T-helper 9 cell (primary cell): Measurements from ENCODE around the gene PDE8A.
"Not testable (repeated sequence)": the region's sequence is repeated elsewhere in the genome, so short reads cannot be mapped to it uniquely, and the experiment has no call there.

Experiments used
- DNase-seq: peaks from one replicate; pipeline ENCODE4 v3.0.0-alpha.2; 2020

Gene PDE8A

DNA sequence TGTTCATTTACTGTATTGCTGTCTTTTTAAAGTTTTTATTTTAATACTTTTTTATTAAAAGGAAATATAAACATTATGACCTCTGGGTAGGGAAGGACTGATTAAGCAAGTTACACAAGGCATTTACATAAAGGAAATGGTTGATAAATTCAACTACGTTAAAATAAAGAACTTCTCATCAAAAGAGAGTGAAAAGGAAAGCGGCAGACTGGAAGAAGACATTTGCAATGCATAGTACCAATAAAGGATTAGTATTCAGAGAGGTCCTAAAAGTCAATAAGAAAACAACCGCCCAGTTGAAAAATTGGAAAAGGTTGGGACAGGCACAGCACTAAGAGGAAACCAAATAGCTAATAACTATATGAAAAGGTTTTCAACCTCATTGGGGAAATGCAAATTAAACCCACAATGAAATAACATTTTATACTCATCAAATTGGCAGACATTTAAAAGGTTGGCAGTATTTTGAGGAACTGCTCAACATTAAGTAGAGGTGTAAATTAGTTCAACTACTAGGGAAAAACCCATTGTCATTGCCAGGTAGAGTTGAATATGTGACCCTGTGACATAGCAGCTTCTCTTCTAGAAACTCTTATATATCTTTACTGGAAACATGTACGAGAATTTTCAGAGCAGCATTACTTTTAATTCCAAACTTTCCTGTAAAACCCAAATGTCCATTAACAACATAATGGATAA, 9.5 kb downstream of the PDE8A start:
- DNase-seq = no peak

GRCh38 chr15:84992157-84992944, 10.7 kb downstream of the PDE8A start:
- no peak for DNase-seq

DNA sequence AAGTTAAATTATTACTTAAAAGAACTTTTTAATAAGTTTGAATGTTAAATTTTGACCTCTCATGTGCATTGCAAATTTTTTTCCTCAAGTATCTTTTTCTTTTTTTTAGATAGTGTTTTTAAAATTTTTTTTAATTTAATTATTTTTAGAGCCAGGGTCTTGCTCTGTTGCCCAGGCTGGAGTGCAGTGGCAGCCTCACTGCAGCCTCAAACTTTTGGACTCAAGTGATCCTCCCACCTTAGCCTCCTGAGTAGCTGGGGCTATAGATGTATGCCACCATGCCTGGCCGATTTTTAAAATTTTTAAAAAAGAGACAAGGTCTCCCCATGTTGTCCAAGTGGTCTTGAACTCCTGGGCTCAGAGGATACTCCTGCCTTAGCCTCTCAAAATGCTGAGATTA, 14.4 kb downstream of the PDE8A start:
- DNase-seq = no peak

DNA sequence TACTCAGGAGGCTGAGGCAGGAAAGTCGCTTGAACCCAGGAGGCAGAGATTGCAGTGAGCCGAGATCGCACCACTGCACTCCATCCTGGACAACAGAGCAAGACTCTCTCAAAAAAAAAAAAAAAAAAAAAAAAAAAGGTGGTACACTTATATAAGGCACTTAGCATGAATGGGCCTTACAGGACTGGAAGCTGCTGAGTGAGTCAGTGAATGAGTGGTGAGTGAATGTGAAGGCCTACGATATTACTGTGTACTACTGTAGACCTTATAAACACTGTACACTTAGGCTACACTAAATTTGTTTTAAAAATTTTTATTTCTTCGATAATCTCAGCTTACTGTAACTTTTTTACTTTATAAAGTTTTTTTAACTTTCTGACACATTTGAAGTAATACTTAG, 15.1 kb downstream of the PDE8A start:
- DNase-seq = not testable (repeated sequence)

- not testable (repeated sequence) for DNase-seq
Measured at GRCh38 chr15:84997214-84997613, 15.6 kb downstream of the PDE8A start.

DNA sequence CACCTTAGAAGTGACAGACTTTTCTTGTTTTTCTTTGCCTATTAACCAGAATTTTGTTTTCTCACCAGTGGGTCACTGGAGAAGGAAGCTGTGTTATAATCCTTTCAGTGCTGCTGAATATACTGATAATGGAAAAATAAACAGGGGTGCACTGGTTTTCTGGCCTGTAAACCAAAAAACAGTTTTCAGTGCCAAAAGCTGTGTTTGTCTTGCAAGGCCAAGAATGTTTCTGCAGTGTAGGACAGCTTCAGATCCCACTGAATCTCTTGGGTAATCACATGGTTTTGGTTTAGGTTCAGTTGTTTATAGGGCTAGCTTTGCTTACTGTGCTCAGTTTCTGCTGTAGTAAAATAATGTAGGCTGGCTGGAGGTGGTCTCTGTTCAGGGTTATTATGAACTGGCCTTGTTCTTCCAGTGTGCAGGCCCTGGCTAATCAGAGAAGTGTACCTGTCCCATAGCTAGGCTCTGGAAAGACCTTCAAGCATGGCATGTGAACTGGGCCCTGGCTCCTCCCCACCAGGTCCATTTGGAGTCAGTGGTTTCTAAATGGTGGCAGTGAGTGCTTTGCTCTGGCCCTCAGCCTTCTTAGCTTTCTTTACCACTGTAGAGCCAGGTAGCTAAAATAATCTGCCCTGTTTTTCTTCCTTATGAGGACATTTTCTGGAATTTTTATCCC, 18.7 kb downstream of the PDE8A start:
- no peak for DNase-seq

- no peak for DNase-seq
Measured at GRCh38 chr15:85000937-85001336, 19.3 kb downstream of the PDE8A start.

GRCh38 chr15:85002517-85002916, 20.9 kb downstream of the PDE8A start:
- DNase-seq = no peak

DNA sequence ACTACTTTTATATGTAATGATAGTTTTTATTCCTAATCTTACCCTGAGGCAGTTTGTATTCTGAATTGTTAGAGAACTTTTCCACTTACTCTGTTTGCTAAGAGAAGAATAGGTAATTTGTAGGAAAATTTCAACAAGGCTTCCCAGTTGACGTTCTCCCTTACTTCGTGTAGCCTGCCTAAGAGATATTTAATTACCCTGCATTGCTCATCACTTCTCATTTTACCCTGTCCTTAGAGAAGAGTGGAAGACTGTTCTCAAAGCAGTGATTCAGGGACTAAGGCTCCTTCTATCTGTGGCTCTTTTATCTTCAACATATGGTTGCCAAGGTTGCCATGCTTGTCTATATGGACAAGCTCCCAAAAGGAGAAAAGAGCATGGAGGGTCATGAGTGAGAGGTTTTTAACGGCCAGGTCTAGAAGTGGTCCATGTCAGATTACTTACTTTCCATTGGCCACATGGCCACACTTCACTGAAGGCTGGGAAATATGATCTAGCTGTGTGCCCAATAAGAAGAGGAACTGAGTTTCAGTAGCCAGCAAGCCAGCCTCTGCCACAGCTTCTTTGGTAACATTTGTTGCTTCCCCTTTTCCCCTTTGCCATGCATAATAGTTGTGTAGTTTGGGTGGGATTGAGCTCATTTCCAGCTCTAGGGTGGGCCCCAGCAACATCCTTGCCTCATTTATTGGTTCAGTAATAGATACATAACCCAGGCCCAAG, 22.1 kb downstream of the PDE8A start:
- no peak for DNase-seq

GRCh38 chr15:85004550-85004949, 22.9 kb downstream of the PDE8A start:
- no peak for DNase-seq

- DNase-seq = no peak
Measured at GRCh38 chr15:85005319-85005718, 23.7 kb downstream of the PDE8A start.

DNA sequence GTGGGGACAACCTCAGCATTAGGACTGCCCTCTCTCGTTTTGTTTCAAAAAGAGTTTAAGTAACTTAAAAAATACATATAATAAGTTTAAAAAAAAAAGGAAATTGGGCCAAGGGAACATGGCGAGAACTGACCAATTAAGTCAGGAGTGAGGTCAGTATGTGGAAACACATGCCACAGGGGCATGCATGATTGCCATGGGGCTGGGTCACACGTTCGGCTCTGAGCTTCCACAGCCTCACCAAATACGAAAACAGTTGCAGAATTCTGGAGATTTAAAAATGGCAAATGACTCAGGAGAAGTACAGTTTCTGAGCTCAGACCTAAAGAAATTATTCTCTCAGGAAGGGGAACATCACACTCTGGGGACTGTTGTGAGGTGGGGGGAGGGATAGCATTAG, 24.1 kb downstream of the PDE8A start:
- DNase-seq = no peak

- DNase-seq = no peak
Measured at GRCh38 chr15:85006201-85006600, 24.5 kb downstream of the PDE8A start.

- DNase-seq = no peak
Measured at GRCh38 chr15:85006655-85007054, 25.0 kb downstream of the PDE8A start.

DNA sequence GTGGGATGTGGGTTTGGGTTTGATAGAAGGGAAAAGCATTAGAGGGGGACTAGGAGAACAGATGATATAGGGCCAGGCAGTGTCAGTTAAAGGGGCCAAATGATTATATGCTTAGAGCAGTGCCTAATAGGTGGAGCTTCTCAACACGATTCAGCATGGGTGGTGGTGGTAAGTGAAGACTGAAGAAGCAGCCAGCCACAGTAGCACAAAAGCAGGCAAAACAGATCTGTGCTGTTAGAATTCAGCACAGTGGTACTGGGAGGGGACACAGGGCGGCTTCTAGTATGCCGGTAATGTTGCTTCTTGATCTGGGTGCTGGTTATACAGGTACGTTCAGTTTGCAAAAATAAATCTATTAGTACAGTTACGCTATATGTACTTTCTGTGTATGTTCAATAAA, 25.5 kb downstream of the PDE8A start:
- no peak for DNase-seq

DNA sequence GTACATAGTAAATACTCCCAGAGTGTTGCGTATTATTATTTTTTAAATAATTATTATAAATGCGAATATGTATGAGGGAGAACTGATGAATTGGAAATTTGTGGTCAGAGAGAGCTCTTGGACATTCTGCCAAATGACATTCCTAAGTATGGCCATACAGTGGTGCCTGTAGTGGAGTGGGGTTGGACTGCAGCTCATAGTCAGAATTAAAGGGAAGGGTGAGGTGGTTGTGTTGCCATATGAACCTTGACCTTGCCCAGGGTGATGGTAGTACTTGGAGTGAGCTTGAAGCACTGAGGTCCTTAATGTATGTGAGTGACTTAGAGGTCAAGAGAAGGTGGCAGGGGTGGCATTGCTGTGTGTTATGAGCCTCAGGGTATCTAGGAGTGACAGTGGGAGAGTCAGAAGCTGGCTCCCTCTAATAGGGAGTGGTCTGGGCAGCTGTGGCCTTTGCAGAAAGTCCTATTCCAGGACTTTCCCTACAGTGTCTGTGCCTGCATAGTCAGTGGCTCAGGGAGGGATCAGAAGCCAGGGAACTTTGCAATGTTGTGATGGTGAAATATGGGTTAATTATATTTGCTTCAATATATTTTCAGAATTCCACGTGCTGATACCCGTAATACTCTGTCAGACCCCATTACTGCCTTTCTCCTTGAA, 26.2 kb downstream of the PDE8A start:
- DNase-seq = no peak

DNA sequence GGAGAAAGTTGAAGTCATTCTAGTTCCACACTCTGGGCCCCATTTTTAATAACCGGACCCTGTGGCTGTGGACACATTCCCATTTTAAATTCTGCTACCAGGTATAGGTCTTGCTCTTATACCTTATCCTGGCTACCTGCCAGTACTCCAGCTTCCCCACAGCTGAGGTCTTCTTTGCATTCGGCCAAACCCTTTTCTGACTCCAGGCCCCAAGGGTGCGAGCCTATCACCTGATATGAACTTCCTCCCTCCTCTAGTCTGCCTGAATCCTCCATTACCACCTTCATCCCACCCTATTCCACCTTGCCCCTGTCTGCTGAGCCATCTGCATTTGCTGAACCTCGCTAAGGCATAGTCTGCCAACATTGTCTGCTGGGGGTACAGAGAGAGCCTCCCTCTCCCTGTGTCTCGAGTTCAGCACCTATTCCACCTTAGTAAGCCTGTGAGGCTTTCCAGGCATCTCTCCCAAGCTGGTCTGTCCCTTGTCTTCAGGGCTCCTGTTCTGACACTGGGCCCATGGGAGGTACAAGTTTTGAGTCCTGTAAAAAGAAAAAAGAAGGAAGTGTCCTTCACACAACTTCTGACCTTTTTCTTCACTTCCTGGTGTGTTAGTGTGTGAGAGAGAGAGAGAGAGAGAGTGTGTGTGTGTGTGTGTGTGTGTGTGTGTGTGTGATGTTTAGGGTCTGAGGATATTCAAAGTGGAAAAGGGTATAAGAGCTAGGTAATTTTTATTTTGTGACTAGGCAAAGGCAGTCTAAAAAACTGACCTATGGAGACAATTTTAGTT, 27.0 kb downstream of the PDE8A start:
- DNase-seq = no peak

DNA sequence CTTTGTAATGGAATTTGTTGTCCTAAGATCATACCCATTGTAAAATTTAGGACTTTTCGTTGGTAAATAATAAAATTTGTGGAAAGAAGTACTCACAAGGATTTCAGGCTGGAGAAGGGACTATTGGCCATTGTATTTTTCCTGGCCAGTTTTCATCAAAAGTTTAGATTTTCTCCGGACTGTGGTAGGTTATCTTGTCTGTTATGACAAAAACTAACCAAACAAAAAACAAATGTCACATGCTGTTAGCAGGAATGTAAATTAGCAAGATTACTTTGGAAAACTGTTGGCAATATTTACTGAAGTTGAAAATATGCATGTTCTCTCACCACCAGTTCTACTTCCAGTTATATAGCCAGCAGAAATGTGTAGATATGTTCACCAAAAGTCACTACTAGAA, 27.8 kb downstream of the PDE8A start:
- no peak for DNase-seq

DNA sequence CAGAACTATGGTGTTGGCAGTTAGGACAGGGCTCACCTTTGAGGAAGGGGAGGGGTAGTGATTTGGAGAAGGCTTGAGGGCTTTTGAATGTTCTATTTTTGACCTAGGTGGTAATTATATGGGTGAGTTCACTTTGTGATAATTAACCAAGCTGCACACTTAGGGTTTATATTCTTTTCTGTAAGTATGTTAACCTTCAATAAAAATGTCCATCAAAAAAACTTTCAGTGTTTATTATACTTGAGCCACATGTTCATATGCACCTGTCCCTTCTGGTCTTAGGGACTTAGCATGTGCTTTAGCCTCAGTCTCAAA, 28.4 kb downstream of the PDE8A start:
- no peak for DNase-seq

GRCh38 chr15:85010386-85011159, 28.9 kb downstream of the PDE8A start:
- DNase-seq = no peak

- no peak for DNase-seq
Measured at GRCh38 chr15:85011160-85011571, 29.5 kb downstream of the PDE8A start.
